ENCODE data around the gene CUL9.

The CUL9 gene

DNA sequence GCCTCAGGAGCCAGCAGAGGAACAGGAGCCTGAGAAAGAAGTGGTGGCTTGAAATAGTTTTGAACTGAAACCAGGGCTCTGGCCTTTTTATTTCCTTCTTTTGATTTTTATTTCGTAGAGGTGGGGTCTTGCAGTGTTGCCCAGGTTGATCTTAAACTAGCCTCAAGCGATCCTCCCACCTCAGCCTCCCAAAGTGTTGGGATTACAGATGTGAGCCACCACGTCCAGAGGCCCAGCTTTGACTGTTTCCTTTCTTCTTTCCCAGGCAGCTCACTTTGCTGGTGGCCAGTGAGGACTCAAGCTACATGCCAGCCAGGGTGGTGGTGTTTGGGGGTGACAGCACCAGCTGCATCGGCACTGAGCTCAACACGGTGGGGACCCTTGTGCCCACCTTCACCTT is 20.5 kb downstream of the CUL9 start:
- no peak for DNase-seq

DNA sequence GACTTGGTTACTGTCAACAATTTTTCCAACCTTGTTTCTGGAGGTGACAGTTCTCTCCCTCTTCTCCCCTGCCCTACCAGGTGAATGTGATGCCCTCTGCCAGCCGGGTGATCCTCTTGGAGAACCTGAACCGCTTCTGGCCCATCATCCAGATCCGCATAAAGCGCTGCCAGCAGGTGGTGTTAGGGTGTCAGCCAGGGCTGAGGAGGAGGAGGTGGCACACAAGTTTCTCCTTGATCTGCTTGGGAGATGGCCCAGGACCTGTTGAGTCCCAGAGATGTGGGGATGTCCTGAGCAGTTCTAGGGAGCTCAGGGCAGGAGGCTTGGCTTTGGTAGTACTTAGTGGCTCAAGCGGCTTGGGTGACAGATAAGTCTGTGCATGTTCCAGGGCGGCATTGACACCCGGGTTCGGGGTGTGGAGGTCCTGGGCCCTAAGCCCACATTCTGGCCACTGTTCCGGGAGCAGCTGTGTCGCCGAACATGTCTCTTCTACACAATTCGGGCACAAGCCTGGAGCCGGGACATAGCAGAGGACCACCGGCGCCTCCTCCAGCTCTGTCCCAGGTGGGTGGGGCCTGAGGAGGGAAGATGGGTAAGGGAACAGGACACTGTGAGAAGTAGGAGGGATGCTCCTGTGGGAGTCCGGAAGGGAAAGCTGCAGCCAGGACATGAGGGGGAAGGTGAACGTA is 21.2 kb downstream of the CUL9 start:
- DNase-seq = no peak

DNA sequence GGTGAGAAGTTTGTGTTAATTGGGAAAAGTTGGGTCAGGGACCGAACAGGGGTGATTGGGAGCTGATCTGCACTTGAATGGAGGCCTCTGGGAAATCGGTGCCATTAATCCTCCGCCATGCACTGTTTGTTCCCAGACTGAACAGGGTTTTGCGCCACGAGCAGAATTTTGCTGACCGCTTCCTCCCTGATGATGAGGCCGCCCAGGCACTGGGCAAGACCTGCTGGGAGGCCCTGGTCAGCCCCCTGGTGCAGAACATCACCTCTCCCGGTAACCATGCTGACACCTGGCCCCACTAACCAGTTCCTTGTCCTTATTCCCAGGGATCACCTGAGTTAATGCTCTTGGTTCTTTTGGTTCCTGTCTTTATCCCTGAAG is 21.7 kb downstream of the CUL9 start:
- no peak for DNase-seq

DNA sequence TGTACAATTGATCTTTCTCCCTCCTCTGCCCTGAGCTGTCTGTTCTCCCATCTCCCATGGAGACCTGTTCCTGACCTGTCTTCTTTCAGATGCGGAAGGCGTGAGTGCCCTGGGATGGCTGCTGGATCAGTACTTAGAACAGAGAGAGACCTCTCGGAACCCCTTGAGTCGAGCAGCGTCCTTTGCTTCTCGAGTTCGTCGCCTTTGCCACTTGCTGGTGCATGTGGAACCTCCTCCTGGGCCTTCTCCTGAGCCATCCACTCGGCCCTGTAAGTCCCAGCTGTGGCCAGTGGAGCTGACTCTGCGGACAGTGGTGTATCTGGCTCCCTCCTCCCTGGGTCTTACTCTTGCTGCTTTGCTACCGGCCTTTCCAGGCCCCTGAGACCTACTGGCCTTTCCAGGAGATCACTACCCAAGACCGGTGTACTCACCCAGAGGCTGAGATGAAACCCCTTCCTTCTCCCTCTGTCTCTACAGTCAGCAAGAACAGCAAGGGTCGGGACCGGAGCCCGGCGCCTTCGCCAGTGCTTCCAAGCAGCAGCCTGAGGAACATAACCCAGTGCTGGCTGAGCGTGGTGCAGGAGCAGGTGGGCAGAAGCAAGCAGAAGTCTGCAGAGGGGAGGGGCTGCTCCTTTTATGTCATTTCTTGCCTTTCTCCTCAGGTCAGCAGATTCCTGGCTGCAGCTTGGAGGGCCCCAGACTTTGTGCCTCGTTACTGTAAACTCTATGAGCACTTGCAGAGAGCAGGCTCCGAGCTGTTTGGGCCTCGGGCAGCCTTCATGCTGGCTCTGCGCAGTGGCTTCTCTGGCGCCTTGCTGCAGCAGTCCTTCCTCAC is 22.5 kb downstream of the CUL9 start:
- no peak for DNase-seq

GRCh38 chr6:43205849-43206248 is 23.9 kb downstream of the CUL9 start:
- DNase-seq = no peak

GRCh38 chr6:43207286-43207685 is 25.3 kb downstream of the CUL9 start:
- no peak for DNase-seq

- no peak for DNase-seq
Measured at GRCh38 chr6:43211955-43212354, 30.0 kb downstream of the CUL9 start.

DNA sequence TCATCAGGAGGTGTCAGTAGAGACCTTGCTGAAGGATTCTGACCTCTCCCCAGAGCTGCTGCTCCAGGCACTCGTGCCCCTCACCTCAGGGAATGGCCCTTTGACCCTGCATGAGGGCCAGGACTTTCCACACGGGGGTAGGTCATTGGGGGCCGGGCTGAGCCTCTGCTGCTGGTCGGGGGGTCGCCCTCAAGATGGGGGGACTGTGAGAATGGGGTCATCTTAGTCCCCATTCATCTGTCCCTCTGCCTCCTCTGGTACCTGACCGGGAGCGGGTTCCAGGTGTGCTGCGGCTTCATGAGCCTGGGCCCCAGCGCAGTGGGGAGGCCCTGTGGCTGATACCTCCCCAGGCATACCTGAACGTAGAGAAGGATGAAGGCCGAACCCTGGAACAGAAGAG is 31.4 kb downstream of the CUL9 start:
- no peak for DNase-seq

DNA sequence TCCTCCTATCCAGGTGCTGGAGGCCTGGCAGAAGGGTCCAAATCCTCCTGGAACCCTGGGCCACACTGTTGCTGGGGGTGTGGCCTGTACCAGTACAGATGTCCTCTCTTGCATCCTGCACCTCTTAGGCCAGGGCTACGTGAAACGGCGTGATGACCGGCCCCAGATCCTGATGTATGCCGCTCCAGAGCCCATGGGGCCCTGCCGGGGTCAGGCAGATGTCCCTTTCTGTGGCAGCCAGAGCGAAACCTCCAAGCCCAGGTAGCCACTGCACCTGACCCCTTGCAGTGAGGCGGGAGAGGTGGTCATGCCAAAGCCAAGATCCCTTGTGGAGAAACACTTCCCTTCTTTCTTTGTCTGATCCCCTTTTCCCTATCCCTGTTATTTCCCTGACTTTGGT is 33.1 kb downstream of the CUL9 start:
- DNase-seq = no peak

GRCh38 chr6:43216200-43216599 is 34.2 kb downstream of the CUL9 start:
- no peak for DNase-seq

- no peak for DNase-seq
Measured at GRCh38 chr6:43217351-43217750, 35.4 kb downstream of the CUL9 start.

DNA sequence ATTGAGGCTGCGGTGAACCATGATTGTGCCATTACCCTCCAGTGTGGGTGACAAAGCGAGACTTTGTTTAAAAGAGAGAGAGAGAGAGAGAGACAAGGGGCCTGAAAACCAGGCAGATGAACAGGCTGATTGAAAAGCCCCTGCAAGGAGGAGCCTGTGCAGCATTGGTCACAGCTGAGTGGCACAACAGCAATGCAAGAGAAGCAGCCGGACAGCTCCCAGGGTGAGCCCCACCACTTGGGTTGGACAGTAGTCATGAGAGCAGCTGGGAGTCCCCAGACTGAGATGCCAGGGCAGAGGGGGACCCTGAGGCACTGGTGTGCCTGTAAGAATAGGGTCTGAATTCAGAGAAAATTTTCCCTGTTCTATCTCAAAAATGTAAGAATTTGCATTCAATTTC is 37.1 kb downstream of the CUL9 start:
- no peak for DNase-seq

GRCh38 chr6:43219814-43220213 is 37.8 kb downstream of the CUL9 start:
- no peak for DNase-seq

GRCh38 chr6:43220439-43220951 is 38.5 kb downstream of the CUL9 start:
- no peak for DNase-seq

DNA sequence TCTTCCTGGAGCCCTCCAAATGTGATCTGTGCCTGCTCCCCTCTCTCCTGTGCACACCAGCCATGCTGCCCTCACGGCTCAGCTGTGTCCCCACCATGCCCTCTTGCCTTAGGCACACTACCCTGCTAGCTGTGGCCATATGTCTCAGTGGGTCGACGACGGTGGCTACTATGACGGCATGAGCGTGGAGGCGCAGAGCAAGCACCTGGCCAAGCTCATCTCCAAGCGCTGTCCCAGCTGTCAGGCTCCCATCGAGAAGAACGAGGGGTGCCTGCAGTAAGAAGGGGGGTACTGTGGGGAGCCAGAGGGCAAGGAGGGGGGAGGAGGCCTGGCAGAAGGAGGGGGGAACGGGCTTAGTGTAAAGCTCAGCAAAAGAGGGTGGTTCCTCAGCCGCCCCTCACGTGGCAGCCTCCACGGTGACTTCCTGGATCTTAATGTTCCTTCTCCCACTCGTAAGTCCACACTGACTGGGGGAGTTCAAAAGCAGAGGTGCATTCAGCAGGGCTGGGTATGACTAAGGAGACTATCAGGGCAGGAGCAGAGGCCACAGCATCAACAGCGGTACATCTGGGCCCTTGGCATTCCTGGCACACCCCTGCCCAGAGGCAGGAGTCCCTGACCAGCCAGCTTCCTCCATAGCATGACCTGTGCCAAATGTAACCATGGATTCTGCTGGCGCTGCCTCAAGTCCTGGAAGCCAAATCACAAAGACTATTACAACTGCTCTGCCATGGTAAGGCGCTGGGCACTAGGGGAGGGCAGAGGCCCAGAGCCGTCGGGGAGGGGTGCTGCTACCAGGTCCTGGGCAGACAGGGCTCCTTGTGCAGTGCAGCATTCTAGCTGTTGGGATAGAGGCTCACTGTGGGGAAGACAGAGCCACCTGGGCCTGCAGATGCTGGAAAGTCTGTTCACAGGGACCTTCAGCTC is 39.3 kb downstream of the CUL9 start:
- no peak for DNase-seq

DNA sequence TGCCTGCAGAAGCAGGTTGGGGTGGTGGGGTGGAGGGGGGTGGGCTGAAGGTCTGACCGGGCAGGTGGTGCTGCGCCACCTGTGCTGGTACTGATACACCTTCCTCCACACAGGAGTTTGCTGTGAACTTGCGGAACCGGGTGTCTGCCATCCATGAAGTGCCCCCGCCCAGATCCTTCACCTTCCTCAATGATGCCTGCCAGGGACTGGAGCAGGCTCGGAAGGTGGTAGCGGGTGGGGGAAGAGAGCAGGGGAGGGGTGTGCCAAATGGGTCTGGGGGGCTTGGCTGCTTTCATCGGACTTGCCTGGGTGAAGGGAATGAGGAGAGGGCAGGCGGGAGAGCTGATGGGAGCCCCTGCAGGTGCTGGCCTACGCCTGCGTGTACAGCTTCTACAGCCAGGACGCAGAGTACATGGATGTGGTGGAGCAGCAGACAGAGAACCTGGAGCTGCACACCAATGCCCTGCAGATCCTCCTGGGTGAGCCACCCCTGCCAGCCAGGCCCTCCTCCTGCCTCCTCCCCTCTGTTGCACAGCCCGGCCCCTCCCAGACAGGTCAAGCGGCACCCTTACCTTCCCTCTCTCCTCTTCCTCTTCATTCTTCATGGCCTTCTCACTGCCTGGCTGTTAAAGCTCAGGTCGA is 40.5 kb downstream of the CUL9 start:
- no peak for DNase-seq

DNA sequence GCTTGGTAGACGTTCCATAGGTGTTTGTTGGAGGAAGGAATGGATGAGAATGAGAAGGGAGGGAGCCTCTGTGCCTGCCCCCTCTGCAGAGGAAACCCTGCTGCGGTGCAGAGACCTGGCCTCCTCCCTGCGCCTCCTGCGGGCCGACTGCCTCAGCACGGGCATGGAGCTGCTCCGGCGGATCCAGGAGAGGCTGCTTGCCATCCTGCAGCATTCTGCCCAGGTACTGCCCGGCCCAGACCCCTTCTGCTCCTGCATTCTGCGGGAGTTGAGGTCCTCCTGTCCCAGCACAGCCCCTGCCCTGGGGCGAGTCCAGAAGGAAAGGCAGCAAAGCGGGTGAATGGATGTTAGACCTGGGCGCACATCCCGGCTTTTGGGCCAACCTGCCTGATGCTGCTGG is 41.2 kb downstream of the CUL9 start:
- no peak for DNase-seq

DNA sequence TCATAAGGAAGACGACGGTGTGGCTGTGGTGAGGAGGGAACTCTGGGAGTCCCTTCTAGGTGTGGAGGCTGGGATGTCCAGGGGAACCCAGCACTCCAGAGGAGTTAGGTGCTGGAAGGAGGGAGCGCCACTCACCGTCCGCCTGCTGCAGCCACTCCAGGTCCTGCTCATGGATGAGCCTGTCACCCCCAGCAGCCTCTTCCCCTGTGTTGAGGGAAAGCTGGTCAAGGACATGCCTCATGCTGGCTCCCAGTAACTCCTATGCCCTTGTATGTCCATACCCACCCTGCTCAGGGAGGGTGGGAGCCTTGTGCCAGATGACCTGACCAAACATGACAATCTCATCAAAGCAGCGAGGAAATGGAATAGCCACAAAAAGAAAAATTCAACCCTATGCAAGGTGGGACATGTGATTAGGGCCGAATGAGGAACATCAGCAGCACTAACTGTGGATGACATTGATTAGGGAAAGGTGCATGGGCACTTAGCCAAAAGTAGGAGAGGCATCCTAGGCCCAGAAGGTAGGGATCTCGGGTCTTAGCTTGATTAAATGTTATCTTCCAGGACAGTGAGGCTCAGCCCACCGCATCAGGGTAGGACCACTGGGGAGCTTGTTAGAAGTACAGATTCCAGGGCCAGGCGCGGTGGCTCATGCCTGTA is 44.3 kb downstream of the CUL9 start:
- no peak for DNase-seq

DNA sequence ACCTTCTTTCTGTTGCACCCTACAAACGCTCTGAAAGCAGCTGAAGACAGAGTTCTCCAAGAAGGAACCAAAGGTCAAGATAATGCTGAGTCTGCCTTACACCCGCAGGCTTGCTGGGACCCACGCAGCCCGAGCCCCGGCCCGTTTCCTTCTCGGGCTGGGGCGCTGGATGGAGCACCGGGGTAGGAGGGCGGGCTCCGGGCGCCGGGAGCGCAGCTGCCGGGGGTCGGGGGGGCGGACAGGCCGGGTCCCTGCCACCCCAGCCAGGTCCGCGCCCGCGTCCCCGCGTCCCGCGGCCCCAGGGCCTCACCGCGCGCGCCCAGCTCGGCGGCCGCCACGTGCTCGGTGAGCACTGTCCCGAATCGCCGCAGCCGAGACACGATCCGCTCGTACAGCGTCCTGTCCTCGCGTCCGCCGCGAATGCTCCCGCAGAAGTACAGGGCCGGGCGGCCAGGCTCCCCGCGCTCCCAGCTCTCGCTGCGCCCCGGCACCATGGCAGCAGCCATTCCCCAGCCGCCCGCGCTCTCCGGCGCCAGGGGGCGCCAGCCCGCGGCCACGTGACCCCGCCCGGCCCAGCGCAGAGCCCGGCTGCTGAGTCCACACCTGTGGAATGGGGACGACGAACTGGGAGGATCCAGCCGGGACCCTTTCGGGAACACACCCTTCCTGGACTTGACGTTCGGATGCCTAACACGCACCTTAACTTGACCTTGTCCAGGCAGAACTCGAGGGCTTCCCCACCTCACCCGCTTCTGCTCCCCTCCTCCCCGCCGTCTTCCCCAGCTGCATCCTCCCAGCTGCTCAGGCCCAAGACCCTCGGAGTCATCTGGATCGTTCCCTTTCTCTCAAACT is 47.2 kb downstream of the CUL9 start, which contains the start of gene DNPH1:
Gene DNPH1 (minus strand): TSS at position 531 of the 852 bp plus-strand sequence. CDS start 25 bp downstream, at position 506.
- DNase-seq = peak; percentile 78 to 79

- DNase-seq = no peak
Measured at GRCh38 chr6:43229803-43230620, 48.0 kb downstream of the CUL9 start.

Measured in activated CD4-positive, alpha-beta T cell treated with anti-CD3 and anti-CD28 coated beads for 4 hours (primary cell).